HTERT RPE-1 (cell line): ENCODE results near the gene IFT81.
"Not testable (repeated sequence)": the region's sequence is repeated elsewhere in the genome, so short reads cannot be mapped to it uniquely, and the experiment has no call there.

Experiments used
- in situ Hi-C: fragments of 300-500 bp; cut with MboI; formaldehyde crosslinking; loops from 4 replicates; pipeline ENCODE4 v1.14.3; 2020; ENCODE audit warnings: low sequenced_read_pairs

IFT81 gene

GRCh38 chr12:110107369-110108281 lies 16.5 kb upstream of the IFT81 start:
- in situ Hi-C loops: no loop called here

DNA sequence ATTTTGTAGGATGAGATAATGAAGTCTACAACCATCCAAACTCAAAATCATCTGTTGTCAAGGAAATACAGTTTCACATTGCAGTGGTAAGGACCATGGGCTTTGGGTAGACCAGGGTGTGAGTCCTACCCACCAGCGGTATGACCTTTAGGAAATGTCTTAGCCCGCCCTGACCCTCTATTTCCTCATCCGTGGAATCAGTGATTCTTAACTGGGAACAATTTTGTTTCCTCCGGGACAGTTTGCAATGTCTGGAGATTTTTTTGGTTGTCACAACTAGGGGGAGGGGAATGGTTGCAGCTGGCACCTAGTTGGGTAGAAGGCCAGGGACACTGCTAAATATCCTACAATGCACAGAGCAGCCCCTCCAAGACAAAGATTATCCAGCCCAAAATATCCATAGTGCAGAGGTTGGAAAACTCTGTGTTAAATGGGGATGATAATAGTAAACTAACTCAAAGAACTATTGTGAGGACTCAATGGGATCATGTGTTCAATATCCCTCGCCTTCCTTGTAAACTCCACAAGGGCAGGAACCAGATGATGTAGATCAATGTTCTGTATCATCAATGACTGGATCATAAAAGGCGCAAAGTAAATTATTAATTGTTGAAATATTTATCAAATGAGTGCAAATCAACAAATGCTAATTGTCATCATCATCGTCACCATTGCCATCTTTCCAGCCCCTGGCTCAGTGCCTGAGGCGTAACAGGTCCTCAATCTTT lies 15.7 kb upstream of the IFT81 start:
- in situ Hi-C loops: no loop called here

- in situ Hi-C loops: no loop called here
Observed at GRCh38 chr12:110109037-110109836, 14.9 kb upstream of the IFT81 start.

DNA sequence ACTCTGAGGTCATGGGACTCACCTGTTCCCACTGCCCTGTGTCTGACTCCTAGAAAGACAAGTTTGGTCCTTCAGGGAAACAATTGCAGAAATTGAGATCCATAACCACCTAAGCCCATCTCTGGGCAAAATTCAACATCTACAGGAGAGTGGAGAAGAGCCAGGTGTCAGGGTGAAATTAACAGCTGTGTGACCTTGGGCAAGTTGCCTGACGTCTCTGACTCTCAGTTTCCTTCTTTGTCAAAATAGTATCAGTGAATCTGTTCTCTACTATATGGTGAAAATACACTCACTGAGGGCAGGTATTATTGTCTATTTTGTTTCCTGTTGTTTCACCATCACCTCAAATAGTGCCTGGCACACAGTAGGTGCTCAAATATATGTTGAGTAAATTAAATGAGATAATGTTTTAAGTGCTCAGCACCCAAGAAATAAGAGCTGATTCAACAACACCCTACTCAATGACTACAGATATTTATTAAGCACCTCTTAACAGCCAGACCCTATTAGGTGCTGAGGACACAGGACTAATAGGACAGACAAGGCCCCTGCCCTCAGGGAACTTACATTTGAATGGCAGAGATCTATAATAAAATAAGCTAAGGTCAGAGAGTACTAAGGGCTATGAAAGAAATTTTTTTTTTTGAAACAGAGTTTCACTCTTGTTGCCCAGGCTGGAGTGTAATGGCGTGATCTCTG lies 14.2 kb upstream of the IFT81 start:
- in situ Hi-C loops: no loop called here

- in situ Hi-C loops: no loop called here
Observed at GRCh38 chr12:110111476-110112334, 12.5 kb upstream of the IFT81 start.

DNA sequence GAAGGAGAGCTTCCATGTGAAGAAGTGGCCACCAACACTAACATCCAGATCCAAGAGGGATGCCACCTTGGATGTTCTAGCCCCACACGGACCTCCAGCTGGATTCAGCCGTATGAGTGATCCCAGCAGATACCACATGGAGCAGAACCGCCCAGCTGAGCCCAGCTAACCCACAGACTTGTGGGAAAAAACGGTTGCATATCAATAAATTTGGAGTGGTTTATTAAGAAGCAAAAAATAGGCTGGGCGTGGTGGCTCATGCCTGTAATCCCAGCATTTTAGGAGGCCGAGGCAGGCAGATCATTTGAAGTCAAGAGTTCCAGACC lies 11.9 kb upstream of the IFT81 start:
- in situ Hi-C loops: no loop called here

DNA sequence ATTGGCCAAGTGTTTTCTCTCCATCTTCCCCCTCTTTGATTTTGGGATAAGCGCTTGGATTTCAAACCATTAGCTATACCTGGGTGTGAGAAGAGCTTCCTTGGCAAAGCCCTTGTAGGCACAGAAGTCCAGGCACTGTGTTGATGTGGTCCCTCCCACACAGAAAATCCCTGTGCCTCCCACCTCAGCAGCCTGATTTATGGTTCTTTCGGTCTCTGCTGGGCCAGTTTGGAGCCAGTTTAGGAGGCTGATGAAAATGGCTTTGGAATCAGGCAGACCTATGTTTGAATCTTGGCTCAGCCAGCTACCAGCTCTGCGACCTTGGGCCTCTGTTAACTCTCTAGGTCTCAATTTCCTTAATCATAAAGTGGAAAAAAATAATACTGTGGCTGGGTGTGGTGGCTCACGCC lies 9.6 kb upstream of the IFT81 start:
- in situ Hi-C loops: no loop called here

GRCh38 chr12:110115675-110116074 lies 8.5 kb upstream of the IFT81 start:
- in situ Hi-C loops: no loop called here

DNA sequence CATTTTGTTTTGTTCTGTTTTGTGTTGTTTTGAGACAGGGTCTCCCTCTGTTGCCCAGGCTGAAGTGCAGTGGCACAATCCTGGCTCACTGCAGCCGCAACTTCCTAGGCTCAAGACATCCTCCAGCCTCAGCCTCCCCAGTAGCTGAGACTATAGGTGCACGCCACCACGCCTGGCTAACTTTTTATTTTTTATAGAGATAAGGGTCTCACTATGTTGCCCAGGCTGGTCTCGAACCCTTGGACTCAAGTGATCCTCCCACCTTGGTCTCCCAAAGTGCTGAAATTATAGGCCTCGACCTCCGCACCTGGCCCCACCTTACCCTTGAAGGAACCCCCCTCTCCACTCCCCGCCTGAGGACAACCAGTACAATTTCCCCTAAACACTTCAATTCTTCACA lies 7.5 kb upstream of the IFT81 start:
- in situ Hi-C loops: no loop called here

GRCh38 chr12:110117210-110117609 lies 6.9 kb upstream of the IFT81 start:
- in situ Hi-C loops: not testable (repeated sequence)

- in situ Hi-C loops: no loop called here
Observed at GRCh38 chr12:110117956-110118685, 6.0 kb upstream of the IFT81 start.

DNA sequence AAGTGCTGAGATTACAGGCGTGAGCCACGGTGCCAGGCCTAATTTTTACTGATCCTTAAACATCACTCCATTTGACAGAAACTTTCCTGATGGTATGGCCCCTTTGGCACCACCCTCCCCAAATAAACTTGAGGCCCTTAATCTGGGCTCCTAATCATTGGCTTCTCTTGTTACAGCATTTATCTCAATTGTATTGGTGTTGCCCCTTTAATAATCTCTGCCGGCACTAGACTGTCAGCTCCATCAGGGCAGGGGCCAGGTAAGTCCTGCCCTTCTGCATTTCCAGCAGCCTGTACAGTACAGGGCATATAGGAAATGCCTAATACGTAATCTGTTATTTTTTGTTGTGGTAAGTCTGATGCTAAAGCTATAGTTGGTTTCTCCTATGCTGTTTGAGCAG lies 1.2 kb upstream of the IFT81 start:
- in situ Hi-C loops: no loop called here

DNA sequence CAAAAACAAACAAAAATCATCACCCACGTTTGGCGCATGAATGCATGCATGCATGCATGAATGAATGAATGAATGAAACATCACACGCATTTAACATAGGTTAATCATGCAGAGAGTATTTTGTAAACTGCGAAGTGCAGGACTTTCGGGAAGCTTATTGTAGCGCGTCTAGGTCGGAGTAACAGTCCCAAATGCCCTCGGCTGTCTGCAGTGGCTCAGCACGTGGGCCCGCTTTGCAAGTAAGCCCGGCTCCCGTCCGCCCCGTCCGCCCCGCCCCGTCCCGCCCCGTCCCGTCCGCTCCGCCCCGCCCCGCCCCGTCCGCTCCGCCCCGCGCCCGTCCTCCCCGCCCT lies 263 bp upstream of the IFT81 start:
- in situ Hi-C loops: no loop called here

GRCh38 chr12:110126557-110126956 lies 2.4 kb downstream of the IFT81 start:
- in situ Hi-C loops: no loop called here

- in situ Hi-C loops: no loop called here
Observed at GRCh38 chr12:110134691-110135411, 10.7 kb downstream of the IFT81 start.

DNA sequence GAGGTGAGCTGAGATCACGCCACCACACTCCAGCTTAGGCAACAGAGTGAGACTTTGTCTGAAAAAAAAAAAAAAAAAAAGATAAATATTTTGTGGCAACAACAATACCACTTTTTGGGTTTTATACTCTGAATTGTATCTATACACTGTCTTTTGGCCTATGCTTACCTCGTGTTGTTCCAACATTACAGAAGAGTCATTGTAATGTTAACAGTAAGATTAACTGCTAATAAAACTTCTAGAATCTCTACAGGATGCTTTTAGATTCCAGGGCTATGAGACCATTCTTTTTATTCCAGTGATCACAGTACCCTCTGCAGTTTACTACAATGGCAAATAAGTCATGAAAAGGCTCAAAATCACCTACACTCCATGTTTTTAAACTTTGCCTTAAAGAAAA lies 11.6 kb downstream of the IFT81 start:
- in situ Hi-C loops: no loop called here

DNA sequence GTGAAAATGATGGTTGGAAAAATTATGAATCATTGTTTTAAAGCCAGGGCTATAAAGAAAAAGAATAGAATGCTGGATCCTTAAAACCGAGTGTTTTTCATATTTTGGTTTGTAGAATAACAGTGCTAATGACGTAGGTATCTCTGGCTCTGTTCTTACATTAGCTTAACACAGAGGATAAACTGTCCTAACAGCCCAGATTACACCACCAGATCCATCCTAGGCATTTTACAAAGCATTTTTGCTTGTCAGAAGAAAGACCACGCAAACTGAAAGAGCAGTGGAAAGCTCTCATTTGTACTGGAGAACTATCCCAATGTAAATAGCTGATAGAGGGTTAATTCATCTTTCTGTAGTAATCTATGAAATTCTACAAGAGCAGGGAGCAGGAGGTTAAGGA lies 13.6 kb downstream of the IFT81 start:
- in situ Hi-C loops: no loop called here

DNA sequence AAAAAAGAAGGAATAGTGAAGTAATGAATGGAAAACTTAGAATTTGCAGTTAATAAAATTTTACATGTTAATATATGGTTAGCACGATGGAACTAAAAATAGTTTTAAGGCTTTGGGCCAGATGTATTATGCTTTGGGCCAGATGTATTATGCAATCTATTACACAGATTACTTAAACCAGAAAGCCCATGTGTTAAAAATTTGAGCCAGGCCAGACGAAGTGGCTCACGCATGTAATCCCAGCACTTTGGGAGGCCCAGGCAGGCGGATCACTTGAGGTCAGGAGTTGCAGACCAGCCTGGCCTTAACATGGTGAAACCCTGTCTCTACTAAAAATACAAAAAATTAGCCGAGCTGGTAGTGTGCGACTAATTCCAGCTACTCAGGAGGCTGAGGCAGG lies 17.2 kb downstream of the IFT81 start:
- in situ Hi-C loops: no loop called here

GRCh38 chr12:110146986-110147385 lies 22.8 kb downstream of the IFT81 start:
- in situ Hi-C loops: no loop called here
